GM12873 (cell line): ENCODE measurements around the gene MTUS2.

Experiments used
- CTCF ChIP-seq: IDR thresholded peaks from 2 replicates; pipeline ENCODE4 v1.5.1; 2012; ENCODE audit warnings: low read depth, mild to moderate bottlenecking, moderate library complexity, low read length, control low read depth; ENCODE audit not compliant: insufficient read depth; ENCODE audit errors: missing control alignments

Gene MTUS2

DNA sequence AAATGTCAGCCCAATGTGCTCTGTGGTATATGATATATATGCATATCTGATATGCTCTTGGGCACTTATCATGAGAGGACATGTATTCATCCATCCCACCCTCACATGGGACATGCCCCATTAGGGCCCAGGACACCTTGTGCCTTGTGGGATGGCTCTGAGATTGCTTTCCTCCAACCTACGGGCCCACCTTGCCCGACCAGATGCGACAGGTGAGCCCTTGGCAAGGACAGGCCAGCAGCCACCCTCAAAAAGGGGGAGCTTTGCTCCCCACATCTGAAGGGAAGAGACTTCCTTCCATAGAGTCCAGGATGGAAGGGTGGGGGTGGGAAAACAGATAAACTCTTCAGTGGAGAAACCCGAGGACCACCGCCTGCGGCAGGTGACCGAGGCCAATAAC is 716.7 kb downstream of the MTUS2 start:
- no peak for TF ChIP-seq CTCF

DNA sequence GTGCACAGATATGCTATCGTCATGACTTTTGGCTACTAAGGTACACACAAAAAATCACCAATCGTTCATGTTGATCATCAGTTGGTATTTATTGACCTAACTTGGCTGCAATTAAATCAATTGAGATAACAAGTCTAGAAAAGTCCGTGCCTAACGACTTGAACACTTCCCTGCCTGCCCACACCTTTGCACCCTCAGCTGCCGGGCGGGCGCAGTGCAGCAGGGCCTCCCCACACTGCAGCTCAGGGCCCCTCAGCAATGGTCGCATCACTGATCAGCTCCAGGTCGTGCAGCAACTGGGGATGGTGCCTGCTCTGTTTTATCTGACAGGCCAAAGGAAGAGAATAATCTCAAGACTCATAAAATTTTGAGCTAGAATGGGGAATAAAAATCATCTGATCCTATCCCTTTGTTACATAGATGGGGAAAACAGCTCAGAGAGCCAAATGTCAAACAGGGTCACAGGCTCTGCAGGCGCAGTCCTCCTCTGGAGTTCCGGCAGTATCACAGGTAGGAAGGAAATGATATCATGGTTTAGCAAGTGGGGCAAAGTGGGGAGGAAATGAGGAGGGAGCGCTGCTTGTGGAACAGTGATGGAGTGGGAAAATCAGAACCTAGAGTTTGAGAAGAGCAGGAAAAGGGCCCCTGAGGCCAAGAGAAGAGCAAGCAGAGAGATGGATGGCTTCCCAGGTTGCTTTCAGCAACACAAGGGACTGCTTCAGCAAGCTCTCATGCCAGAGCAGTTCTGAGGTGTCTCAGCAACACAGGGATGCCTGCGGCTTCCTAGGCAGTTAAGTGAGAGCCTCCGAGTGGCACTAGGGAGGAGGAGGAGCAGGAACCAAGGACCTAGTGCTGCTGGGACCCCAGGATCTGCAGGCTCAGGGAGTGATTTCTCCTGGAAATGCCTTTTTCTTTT is 717.9 kb downstream of the MTUS2 start:
- no peak for TF ChIP-seq CTCF

- TF ChIP-seq CTCF = no peak
Observed at GRCh38 chr13:29538652-29539040, 718.5 kb downstream of the MTUS2 start.

DNA sequence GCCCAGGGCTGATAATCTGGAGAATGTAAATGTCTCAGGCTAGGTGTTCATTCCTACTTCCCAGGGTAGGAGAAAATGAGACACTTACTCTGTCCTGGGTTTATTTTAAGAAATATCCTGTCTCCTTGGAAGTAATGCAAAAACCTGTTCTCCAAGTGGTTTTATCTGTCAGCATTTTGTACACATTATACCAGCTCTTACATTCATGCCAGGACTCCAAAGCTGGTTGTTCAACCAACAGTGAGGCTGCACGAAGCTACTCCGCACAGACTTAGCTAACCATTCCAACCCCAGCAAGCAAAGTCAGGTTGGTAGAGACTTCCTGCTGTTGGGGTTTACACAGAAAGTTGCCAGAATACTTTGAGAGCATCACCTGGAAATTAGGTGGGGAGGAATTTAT is 719.7 kb downstream of the MTUS2 start:
- no peak for TF ChIP-seq CTCF

DNA sequence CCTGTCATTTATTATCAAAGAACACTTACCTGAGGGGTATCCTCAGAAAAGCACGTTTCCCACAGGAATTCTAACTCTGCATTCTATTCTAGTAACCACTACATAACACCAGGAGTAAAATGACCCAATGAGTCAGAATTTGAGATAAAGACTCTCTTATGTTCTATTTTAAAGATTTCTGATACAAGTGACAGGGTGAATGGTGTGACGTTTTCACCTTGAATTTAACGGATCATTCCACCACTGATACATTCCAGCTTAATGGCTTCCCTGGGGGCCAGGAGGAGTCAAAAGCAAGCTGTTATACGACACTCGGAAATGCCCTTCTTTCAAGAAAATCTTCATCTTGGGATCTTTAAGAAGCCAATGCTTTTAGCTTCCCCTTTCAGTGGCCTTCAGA is 720.2 kb downstream of the MTUS2 start:
- TF ChIP-seq CTCF = no peak

GRCh38 chr13:29540799-29541198 is 720.7 kb downstream of the MTUS2 start:
- no peak for TF ChIP-seq CTCF

DNA sequence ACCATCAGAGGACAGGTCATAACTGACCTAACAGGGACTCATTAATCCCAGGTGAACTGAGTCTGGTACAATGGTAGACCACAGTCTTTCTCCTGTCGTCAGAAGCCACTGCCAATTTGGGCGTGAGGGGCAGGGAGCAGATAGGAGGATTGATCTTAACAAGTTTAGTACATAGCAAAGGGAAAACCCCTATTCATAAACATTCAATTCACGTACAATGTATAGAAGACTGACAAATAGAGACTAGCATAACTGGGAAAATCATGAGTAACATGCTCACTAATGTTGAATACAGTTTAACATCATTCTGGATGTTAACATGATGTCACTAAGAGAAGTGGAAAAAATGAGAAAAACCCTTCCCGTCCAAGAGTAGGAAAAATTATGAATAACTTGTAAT is 721.3 kb downstream of the MTUS2 start:
- no peak for TF ChIP-seq CTCF

DNA sequence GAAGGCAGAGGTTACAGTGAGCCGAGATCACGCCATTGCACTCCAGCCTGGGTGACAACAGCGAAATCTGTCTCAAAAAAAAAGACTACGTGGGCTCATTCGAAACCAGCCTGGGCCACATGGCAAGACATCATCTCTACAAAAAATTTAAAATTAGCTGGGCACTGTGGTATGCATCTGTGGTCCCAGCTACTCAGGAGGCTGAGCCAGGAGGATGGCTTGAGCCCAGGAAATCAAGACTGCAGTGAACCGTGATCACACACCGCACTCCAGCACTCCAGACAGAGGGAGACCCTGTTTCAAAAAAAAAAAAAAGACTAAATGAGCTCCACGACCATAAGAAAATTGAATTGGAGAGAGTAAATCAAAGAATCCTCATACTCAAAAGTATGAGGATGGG is 722.2 kb downstream of the MTUS2 start:
- TF ChIP-seq CTCF = no peak
